ENCODE results near the gene CPM.

DNA sequence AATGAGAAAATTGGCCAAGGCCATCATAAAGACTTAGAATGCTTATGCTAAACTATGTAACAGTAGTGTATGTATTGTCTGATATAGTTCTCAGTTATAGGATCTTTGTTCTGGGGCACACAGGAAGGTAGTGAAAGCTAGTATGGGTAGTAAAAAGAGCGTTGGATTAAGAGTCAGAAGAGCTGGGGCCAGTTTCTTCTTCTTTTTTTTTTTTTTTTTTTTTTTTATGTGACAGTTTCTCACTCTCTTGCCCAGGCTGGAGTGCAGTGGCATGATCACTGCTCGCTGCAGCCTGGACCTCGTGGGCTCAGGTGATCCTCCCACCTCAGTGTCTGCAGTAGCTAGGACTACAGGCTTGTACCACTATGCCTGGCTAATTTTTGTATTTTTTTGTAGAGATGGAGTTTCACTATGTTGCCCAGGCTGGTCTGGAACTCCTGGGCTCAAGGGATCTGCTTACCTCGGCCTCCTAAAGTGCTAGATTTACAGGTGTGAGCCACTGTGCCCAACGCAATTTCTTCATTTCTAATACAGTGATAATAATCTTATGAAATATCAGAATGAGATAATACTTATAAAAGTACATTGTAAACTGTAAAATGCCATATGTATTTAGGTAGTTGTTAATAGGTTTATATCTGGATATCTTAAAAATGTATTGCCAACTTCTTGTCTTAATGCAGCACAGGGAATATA lies 117.6 kb downstream of the CPM start:
- TF ChIP-seq, protein P1, sequence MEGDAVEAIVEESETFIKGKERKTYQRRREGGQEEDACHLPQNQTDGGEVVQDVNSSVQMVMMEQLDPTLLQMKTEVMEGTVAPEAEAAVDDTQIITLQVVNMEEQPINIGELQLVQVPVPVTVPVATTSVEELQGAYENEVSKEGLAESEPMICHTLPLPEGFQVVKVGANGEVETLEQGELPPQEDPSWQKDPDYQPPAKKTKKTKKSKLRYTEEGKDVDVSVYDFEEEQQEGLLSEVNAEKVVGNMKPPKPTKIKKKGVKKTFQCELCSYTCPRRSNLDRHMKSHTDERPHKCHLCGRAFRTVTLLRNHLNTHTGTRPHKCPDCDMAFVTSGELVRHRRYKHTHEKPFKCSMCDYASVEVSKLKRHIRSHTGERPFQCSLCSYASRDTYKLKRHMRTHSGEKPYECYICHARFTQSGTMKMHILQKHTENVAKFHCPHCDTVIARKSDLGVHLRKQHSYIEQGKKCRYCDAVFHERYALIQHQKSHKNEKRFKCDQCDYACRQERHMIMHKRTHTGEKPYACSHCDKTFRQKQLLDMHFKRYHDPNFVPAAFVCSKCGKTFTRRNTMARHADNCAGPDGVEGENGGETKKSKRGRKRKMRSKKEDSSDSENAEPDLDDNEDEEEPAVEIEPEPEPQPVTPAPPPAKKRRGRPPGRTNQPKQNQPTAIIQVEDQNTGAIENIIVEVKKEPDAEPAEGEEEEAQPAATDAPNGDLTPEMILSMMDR (IDR thresholded peaks at IDR 0.05; ENCODE audit: insufficient read depth, low read length), result no peak
- TF ChIP-seq POLR2AphosphoS5 (IDR thresholded peaks at IDR 0.05; ENCODE audit: low read depth) (no peak), GABPA (IDR thresholded peaks at IDR 0.05; ENCODE audit: low read depth) (no peak), SPI1 (IDR thresholded peaks at IDR 0.05; ENCODE audit: borderline replicate concordance, low read depth) (no peak)
- TF ChIP-seq, protein P2, sequence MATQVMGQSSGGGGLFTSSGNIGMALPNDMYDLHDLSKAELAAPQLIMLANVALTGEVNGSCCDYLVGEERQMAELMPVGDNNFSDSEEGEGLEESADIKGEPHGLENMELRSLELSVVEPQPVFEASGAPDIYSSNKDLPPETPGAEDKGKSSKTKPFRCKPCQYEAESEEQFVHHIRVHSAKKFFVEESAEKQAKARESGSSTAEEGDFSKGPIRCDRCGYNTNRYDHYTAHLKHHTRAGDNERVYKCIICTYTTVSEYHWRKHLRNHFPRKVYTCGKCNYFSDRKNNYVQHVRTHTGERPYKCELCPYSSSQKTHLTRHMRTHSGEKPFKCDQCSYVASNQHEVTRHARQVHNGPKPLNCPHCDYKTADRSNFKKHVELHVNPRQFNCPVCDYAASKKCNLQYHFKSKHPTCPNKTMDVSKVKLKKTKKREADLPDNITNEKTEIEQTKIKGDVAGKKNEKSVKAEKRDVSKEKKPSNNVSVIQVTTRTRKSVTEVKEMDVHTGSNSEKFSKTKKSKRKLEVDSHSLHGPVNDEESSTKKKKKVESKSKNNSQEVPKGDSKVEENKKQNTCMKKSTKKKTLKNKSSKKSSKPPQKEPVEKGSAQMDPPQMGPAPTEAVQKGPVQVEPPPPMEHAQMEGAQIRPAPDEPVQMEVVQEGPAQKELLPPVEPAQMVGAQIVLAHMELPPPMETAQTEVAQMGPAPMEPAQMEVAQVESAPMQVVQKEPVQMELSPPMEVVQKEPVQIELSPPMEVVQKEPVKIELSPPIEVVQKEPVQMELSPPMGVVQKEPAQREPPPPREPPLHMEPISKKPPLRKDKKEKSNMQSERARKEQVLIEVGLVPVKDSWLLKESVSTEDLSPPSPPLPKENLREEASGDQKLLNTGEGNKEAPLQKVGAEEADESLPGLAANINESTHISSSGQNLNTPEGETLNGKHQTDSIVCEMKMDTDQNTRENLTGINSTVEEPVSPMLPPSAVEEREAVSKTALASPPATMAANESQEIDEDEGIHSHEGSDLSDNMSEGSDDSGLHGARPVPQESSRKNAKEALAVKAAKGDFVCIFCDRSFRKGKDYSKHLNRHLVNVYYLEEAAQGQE (IDR thresholded peaks at IDR 0.05; ENCODE audit: insufficient replicate concordance, low read depth), result no peak

Data from HL-60 (cell line).